Measurements from ENCODE around the gene COL13A1.

Gene COL13A1

DNA sequence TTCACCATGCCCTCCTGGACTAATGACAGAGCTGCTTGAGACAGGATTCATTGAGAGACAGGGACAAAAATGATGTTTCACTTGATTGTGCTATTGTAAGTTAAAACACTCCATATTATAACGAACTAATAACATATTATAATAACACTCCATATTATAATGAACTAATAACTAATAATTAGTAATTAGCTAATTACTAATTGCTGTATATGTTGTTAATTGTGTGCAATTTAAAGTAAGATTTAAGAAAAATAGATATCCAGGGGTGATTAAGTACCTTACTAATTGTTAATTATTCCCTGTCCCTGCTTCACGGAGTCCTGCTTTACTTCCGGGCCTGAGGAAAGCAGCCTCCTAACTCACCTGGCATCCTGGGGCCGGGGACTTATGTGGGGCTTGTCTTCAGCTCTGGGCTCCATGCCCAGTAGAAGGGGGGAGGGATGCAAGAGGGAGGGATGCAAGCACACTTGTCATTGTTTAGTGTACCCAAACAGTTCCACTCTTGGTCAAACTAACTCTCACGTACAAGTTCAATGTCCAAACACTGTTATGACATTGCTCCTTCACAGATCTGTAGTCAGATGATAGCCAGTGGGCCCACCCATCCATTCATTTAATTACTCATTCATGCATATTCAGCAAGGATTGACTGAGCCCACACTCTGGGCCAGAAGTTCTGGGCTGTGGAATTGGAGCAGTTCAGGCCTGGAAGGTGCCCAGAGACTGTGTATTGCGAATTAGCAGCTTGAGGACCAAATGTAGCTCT, 53.8 kb downstream of the COL13A1 start:
- WGBS (ENCODE audit: insufficient coverage): 93% methylated on average over 2 of the region's 6 CpGs
- no peak for DNase-seq
- H3K36me3 ChIP-seq (ENCODE audit: control insufficient read depth in 4 of 4, insufficient read depth in 4 of 4, low read length in 3 of 4): no peaks in the 10 kb centered on the region
- H3K9me3 ChIP-seq (ENCODE audit: control extremely low read depth in 1 of 5, control insufficient read depth in 4 of 5, insufficient read depth in 2 of 5, low read depth in 1 of 5, low read length in 4 of 5): no peaks in the 10 kb centered on the region
- peaks cover 0 to 3% (median 0%) of the 10 kb centered on the region in 4 experiments for H3K4me1 ChIP-seq (ENCODE audit: control extremely low read depth in 1 of 4, control insufficient read depth in 4 of 4, insufficient read depth in 4 of 4, low read length in 3 of 4)
- ChIA-PET POLR2A (no interaction called here), CTCF (no interaction called here)
- peaks cover 0 to 3% (median 0%) of the 10 kb centered on the region in 5 experiments for H3K27me3 ChIP-seq (replicated peaks in 2 of 5; ENCODE audit: control insufficient read depth in 4 of 5, insufficient read depth in 5 of 5, low read length in 4 of 5)
- no peak overlapping the region for H3K27ac ChIP-seq (ENCODE audit: insufficient read depth in 1 of 2, low read depth in 1 of 2, low read length in 2 of 2, poor library complexity in 1 of 2, severe bottlenecking in 2 of 2)
- H3K4me3 ChIP-seq (ENCODE audit: control insufficient read depth in 1 of 7, extremely low read depth in 1 of 7, insufficient read depth in 4 of 7, low read depth in 2 of 7, low read length in 6 of 7): no peak overlapping the region

DNA sequence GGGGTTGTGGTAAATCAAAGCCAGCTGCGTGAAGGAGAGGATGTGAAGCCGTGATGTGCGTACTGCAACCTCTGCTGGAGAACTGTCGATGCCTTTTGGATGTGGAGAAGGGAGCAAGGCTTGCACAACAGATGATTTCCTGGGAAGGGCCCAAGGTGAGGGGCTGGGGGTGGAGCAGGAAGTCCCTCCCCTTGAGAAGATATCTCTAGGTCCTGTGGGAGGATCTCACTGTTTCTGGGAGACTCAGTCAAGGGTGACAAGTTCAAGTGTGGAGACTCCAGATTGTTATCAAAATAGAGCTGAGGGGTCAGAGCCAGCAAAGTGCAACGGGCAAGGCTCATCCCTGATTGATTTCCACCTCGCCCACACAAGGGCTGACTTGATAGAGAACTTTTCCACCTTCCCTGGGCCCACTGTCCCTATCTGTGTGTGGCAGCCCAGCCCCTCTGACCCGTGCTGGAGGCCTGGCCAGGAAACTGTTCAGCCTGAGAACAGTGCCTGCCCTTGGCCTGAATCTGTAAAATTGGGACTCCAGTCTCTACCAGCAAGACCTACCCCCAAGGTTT, 55.0 kb downstream of the COL13A1 start:
- 83% methylated on average over 7 of the region's 7 CpGs for WGBS (ENCODE audit: insufficient coverage)
- peaks cover 0 to 3% (median 0%) of the 10 kb centered on the region in 5 experiments for H3K27me3 ChIP-seq (replicated peaks in 2 of 5; ENCODE audit: control insufficient read depth in 4 of 5, insufficient read depth in 5 of 5, low read length in 4 of 5)
- peaks cover 0 to 3% (median 0%) of the 10 kb centered on the region in 4 experiments for H3K4me1 ChIP-seq (ENCODE audit: control extremely low read depth in 1 of 4, control insufficient read depth in 4 of 4, insufficient read depth in 4 of 4, low read length in 3 of 4)
- no peak overlapping the region for H3K4me3 ChIP-seq (ENCODE audit: control insufficient read depth in 1 of 7, extremely low read depth in 1 of 7, insufficient read depth in 4 of 7, low read depth in 2 of 7, low read length in 6 of 7)
- H3K27ac ChIP-seq (ENCODE audit: insufficient read depth in 1 of 2, low read depth in 1 of 2, low read length in 2 of 2, poor library complexity in 1 of 2, severe bottlenecking in 2 of 2): no peak overlapping the region
- no peaks in the 10 kb centered on the region for H3K36me3 ChIP-seq (ENCODE audit: control insufficient read depth in 4 of 4, insufficient read depth in 4 of 4, low read length in 3 of 4)
- H3K9me3 ChIP-seq (ENCODE audit: control extremely low read depth in 1 of 5, control insufficient read depth in 4 of 5, insufficient read depth in 2 of 5, low read depth in 1 of 5, low read length in 4 of 5): no peaks in the 10 kb centered on the region
- ChIA-PET POLR2A (no interaction called here), CTCF (no interaction called here)
- DNase-seq: no peak

DNA sequence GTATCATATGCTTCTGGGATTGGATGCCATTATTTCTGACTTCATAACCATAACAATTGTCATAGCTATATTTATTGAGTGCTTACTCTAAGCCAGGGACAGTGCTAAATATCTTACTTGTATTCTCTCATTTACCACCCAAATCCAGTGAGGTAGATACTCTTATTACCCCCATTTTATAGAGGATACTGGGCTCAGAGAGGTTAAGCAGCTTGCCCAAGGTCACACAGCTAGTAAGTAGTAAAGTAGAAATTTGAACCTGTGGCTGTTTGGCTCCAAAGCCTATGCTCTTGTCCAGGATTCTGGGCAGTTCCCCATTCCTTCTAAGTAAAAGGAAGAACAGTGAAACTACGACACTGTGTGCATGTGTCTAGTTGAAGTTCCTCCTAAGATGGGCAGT, 56.5 kb downstream of the COL13A1 start:
- 92% methylated on average over 1 of the region's 1 CpG for WGBS (ENCODE audit: insufficient coverage)
- peaks cover 0 to 6% (median 0%) of the 10 kb centered on the region in 5 experiments for H3K27me3 ChIP-seq (replicated peaks in 2 of 5; ENCODE audit: control insufficient read depth in 4 of 5, insufficient read depth in 5 of 5, low read length in 4 of 5)
- DNase-seq: no peak
- CTCF ChIA-PET: interaction anchor here (0.7 to 1.4 kb wide), 2 partner anchors 11 to 42 kb away, joined by 3 to 4 read pairs; no protein-coding TSS in a partner anchor
- H3K4me1 ChIP-seq (ENCODE audit: control extremely low read depth in 1 of 4, control insufficient read depth in 4 of 4, insufficient read depth in 4 of 4, low read length in 3 of 4): peaks cover 0 to 3% (median 0%) of the 10 kb centered on the region in 4 experiments
- H3K27ac ChIP-seq (ENCODE audit: insufficient read depth in 1 of 2, low read depth in 1 of 2, low read length in 2 of 2, poor library complexity in 1 of 2, severe bottlenecking in 2 of 2): no peak overlapping the region
- H3K36me3 ChIP-seq (ENCODE audit: control insufficient read depth in 4 of 4, insufficient read depth in 4 of 4, low read length in 3 of 4): no peaks in the 10 kb centered on the region
- H3K9me3 ChIP-seq (ENCODE audit: control extremely low read depth in 1 of 5, control insufficient read depth in 4 of 5, insufficient read depth in 2 of 5, low read depth in 1 of 5, low read length in 4 of 5): no peaks in the 10 kb centered on the region
- no peak overlapping the region for H3K4me3 ChIP-seq (ENCODE audit: control insufficient read depth in 1 of 7, extremely low read depth in 1 of 7, insufficient read depth in 4 of 7, low read depth in 2 of 7, low read length in 6 of 7)
- POLR2A ChIA-PET: interaction anchor here (0.6 kb wide), 1 partner anchor 26 kb away, joined by 4 read pairs; no protein-coding TSS in a partner anchor

DNA sequence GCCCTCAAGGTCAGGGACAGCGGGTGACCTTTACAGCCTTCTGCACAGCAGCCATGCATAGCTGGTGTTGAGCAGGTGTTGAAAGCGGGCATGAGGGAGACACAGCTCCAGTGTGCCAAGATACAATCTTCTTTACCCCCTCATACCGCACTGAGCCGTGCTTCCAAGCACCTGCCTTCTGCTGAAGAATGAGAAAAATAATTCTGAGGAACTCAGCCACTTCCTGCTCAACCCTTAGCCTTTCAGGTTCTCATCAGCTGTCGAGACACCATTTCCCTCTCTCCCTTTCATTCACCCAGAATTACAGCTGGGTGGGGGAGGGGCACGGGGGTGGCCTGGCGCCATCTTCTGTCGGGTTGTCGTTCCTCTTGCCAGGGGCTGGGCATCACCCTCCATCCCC, 58.6 kb downstream of the COL13A1 start:
- H3K36me3 ChIP-seq (ENCODE audit: control insufficient read depth in 4 of 4, insufficient read depth in 4 of 4, low read length in 3 of 4): no peaks in the 10 kb centered on the region
- ChIA-PET CTCF (interaction anchor here (1.0 to 1.2 kb wide), 2 partner anchors 12 to 22 kb away, joined by 3 to 4 read pairs; no protein-coding TSS in a partner anchor), POLR2A (no interaction called here)
- H3K27ac ChIP-seq (ENCODE audit: insufficient read depth in 1 of 2, low read depth in 1 of 2, low read length in 2 of 2, poor library complexity in 1 of 2, severe bottlenecking in 2 of 2): no peak overlapping the region
- WGBS (ENCODE audit: insufficient coverage): 0% methylated on average over 2 of the region's 9 CpGs
- peaks cover 0 to 6% (median 0%) of the 10 kb centered on the region in 5 experiments for H3K27me3 ChIP-seq (replicated peaks in 2 of 5; ENCODE audit: control insufficient read depth in 4 of 5, insufficient read depth in 5 of 5, low read length in 4 of 5)
- no peak for DNase-seq
- no peaks in the 10 kb centered on the region for H3K9me3 ChIP-seq (ENCODE audit: control extremely low read depth in 1 of 5, control insufficient read depth in 4 of 5, insufficient read depth in 2 of 5, low read depth in 1 of 5, low read length in 4 of 5)
- no peak overlapping the region for H3K4me3 ChIP-seq (ENCODE audit: control insufficient read depth in 1 of 7, extremely low read depth in 1 of 7, insufficient read depth in 4 of 7, low read depth in 2 of 7, low read length in 6 of 7)
- peaks cover 0 to 3% (median 0%) of the 10 kb centered on the region in 4 experiments for H3K4me1 ChIP-seq (ENCODE audit: control extremely low read depth in 1 of 4, control insufficient read depth in 4 of 4, insufficient read depth in 4 of 4, low read length in 3 of 4)

DNA sequence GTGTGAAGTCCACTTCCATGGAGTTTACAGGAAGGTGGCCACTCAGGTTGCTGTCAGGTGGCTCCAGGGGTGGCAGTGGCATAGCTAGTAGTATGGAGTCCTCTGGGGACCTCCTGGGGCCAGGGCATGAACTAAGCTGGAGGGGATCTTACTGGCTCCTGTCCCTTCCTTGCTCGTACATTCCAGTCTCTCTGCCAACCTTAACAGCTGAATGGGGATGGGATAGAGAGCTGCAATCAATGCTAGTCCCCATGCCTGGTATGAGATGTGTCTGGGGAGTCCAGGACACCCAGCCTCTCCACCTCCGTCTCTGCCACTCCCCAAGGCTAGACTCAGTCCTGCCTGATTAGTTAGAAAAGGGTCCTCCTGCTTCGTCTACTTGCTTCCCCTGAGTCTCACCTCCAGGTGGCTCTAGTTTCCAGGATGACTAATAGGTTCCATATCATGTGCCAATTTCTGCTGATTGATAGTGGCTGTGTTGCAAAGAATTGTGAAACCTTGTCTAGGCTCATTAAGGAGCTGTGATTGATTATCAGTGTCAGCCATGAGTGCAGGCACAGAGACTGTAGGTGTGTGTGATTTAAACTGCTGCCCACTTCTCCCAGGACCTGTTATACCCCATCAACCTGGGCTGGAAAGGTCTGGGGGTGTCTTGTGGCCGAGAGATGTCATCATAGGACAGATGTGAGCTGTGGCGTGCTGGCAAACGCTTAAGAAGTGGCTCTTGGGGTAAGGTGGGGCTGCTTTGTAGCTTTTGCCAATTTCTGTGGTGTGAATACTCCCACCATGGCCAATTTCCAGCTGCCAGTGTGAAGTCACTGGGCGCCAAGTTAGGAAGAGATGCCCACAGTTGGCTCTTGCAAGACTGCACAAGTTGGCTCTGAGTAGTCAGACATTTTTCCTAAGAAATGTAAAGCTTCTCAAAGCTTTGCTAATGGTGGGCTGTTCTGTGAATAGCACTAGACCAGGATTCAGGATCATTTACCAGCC, 59.8 kb downstream of the COL13A1 start:
- Histone ChIP-seq H3K36me3 (ENCODE audit: control insufficient read depth in 4 of 4, insufficient read depth in 4 of 4, low read length in 3 of 4) (no peaks in the 10 kb centered on the region), H3K4me1 (ENCODE audit: control extremely low read depth in 1 of 4, control insufficient read depth in 4 of 4, insufficient read depth in 4 of 4, low read length in 3 of 4) (peaks cover 0 to 3% (median 0%) of the 10 kb centered on the region in 4 experiments), H3K27ac (ENCODE audit: insufficient read depth in 1 of 2, low read depth in 1 of 2, low read length in 2 of 2, poor library complexity in 1 of 2, severe bottlenecking in 2 of 2) (no peak overlapping the region), H3K27me3 (replicated peaks in 2 of 5; ENCODE audit: control insufficient read depth in 4 of 5, insufficient read depth in 5 of 5, low read length in 4 of 5) (peaks cover 0 to 6% (median 0%) of the 10 kb centered on the region in 5 experiments), H3K9me3 (ENCODE audit: control extremely low read depth in 1 of 5, control insufficient read depth in 4 of 5, insufficient read depth in 2 of 5, low read depth in 1 of 5, low read length in 4 of 5) (no peaks in the 10 kb centered on the region), H3K4me3 (ENCODE audit: control insufficient read depth in 1 of 7, extremely low read depth in 1 of 7, insufficient read depth in 4 of 7, low read depth in 2 of 7, low read length in 6 of 7) (no peak overlapping the region)
- DNase-seq: peak; percentile 19 to 66 (median 58)
- CTCF ChIA-PET: interaction anchor here (0.6 to 1.0 kb wide), 2 partner anchors 53 to 141 kb away, joined by 3 to 4 read pairs; no protein-coding TSS in a partner anchor
- POLR2A ChIA-PET: no interaction called here
- WGBS (ENCODE audit: insufficient coverage): 67% methylated on average over 4 of the region's 7 CpGs

DNA sequence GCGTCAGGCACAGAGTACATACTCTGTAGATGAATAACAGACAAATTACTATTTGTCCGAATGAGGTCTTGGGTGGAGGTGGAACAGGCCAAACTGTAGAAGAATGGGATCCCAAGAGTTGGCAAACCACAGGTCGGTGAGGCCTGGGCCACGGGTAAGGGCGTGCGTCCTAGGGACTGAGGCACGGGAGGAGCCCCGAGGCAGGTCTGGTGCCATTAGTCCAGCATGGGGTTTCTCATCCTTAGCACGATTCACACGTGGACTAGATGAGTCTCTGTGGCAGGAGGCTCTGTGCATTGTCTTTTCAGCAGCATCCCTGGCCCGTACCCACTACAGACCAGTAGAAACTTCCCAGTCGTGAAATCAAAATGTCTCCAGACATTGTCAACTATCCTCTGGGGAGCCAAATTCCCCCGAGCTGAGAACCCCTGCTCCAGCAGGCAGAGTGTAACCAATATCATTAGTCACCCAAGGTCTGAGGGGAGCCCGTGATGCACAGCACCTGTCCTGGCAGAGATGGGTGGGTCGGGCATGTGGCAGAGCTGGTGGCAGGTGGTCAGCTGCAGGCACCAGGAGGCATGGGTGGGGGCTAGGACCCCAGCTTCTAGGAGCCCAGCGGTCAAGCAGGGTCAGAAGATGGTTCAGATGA, 61.3 kb downstream of the COL13A1 start:
- WGBS (ENCODE audit: insufficient coverage): 97% methylated on average over 16 of the region's 16 CpGs
- Histone ChIP-seq H3K27me3 (replicated peaks in 2 of 5; ENCODE audit: control insufficient read depth in 4 of 5, insufficient read depth in 5 of 5, low read length in 4 of 5) (peaks cover 0 to 3% (median 0%) of the 10 kb centered on the region in 5 experiments), H3K4me3 (ENCODE audit: control insufficient read depth in 1 of 7, extremely low read depth in 1 of 7, insufficient read depth in 4 of 7, low read depth in 2 of 7, low read length in 6 of 7) (no peak overlapping the region), H3K4me1 (ENCODE audit: control extremely low read depth in 1 of 4, control insufficient read depth in 4 of 4, insufficient read depth in 4 of 4, low read length in 3 of 4) (peaks cover 0 to 3% (median 0%) of the 10 kb centered on the region in 4 experiments), H3K27ac (ENCODE audit: insufficient read depth in 1 of 2, low read depth in 1 of 2, low read length in 2 of 2, poor library complexity in 1 of 2, severe bottlenecking in 2 of 2) (no peak overlapping the region), H3K36me3 (ENCODE audit: control insufficient read depth in 4 of 4, insufficient read depth in 4 of 4, low read length in 3 of 4) (no peaks in the 10 kb centered on the region), H3K9me3 (ENCODE audit: control extremely low read depth in 1 of 5, control insufficient read depth in 4 of 5, insufficient read depth in 2 of 5, low read depth in 1 of 5, low read length in 4 of 5) (no peaks in the 10 kb centered on the region)
- ChIA-PET CTCF (no interaction called here), POLR2A (no interaction called here)
- no peak for DNase-seq

Measured in common myeloid progenitor, CD34-positive (primary cell).